WTC11 (cell line): ENCODE results near the gene MYCBP. TPM values are rescaled to one million over a fixed set of nuclear protein-coding genes. Genes with fewer than 3 reads are reported as not detected.

ENCODE experiments used
- ATAC-seq: fragments of 200-7000 bp; cut with Tn5 transposase; 2 replicates; pipeline ENCODE4 v1.10.0; 2021; ENCODE audit warnings: mild to moderate bottlenecking, moderate library complexity
- CTCF ChIA-PET: fragments of 300-600 bp; sonication (Branson Sonifier 250); formaldehyde crosslinking; loops from one replicate; lab custom pipeline; 2021; ENCODE audit warnings: antibody characterized with exemption; lab: Charles Lee
- POLR2A ChIA-PET: fragments of 350-600 bp; sonication (Branson Sonifier 250); formaldehyde crosslinking; loops from one replicate; lab custom pipeline; 2021; ENCODE audit warnings: antibody characterized with exemption; lab: Charles Lee
- DNase-seq: peaks from one replicate; pipeline ENCODE4 v3.0.0; 2021; ENCODE audit warnings: low spot score
- H3K27ac Mint-ChIP-seq: 2 replicates; pipeline ENCODE4 v1.8.0; 2021; ENCODE audit warnings: mixed read lengths
- H3K27me3 Mint-ChIP-seq: 2 replicates; pipeline ENCODE4 v1.8.0; 2021; ENCODE audit warnings: low read depth, mild to moderate bottlenecking, moderate library complexity, mixed read lengths
- H3K36me3 Mint-ChIP-seq: 2 replicates; pipeline ENCODE4 v1.8.0; 2021; ENCODE audit warnings: mixed read lengths
- H3K4me1 Mint-ChIP-seq: 2 replicates; pipeline ENCODE4 v1.8.0; 2022; ENCODE audit warnings: mixed read lengths
- H3K4me3 Mint-ChIP-seq: 2 replicates; pipeline ENCODE4 v1.8.0; 2021; ENCODE audit warnings: mild to moderate bottlenecking, moderate library complexity, mixed read lengths
- H3K9me3 Mint-ChIP-seq: 2 replicates; pipeline ENCODE4 v1.8.0; 2021; ENCODE audit warnings: mixed read lengths
- ARID4B ChIP-seq: sonication (generic); formaldehyde crosslinking; IDR thresholded peaks from 2 replicates; pipeline ENCODE4 v1.8.0; 2023; ENCODE audit warnings: missing genetic modification reagents, mild to moderate bottlenecking, borderline replicate concordance
- ATF2 ChIP-seq: sonication (generic); formaldehyde crosslinking; IDR thresholded peaks from 2 replicates; pipeline ENCODE4 v1.8.1; 2022; ENCODE audit warnings: low read depth, missing genetic modification reagents, borderline replicate concordance
- CBFB ChIP-seq: sonication (generic); formaldehyde crosslinking; IDR thresholded peaks from 2 replicates; pipeline ENCODE4 v1.8.1; 2022; ENCODE audit warnings: mild to moderate bottlenecking, low read depth, missing genetic modification reagents
- FOXJ3 ChIP-seq: sonication (generic); formaldehyde crosslinking; IDR thresholded peaks from 2 replicates; pipeline ENCODE4 v1.9.0; 2021; ENCODE audit warnings: missing genetic modification reagents, mild to moderate bottlenecking, borderline replicate concordance
- GRHL2 ChIP-seq: fragments of 250-450 bp; sonication (Bioruptor Pico); IDR thresholded peaks from 2 replicates; pipeline ENCODE4 v1.8.0; 2022; ENCODE audit warnings: mild to moderate bottlenecking, moderate library complexity; ENCODE audit not compliant: insufficient replicate concordance, severe bottlenecking
- NFATC4 ChIP-seq: fragments of 250-450 bp; sonication (Bioruptor Pico); IDR thresholded peaks from 2 replicates; pipeline ENCODE4 v1.9.0; 2021; ENCODE audit warnings: mild to moderate bottlenecking
- SMAD3 ChIP-seq: sonication (generic); formaldehyde crosslinking; IDR thresholded peaks from 2 replicates; pipeline ENCODE4 v1.8.0; 2022; ENCODE audit warnings: missing genetic modification reagents, mild to moderate bottlenecking, borderline replicate concordance
- TCF7 ChIP-seq: sonication (generic); formaldehyde crosslinking; IDR thresholded peaks from 2 replicates; pipeline ENCODE4 v1.8.0; 2022; ENCODE audit warnings: mild to moderate bottlenecking, low read depth, missing genetic modification reagents, moderate library complexity
- ZNF317 ChIP-seq: sonication (generic); formaldehyde crosslinking; IDR thresholded peaks from 2 replicates; pipeline ENCODE4 v1.8.1; 2023; ENCODE audit warnings: low read depth, mild to moderate bottlenecking, moderate library complexity, missing genetic modification reagents, borderline replicate concordance
- ZNF671 ChIP-seq: fragments of 250-450 bp; sonication (Bioruptor Pico); IDR thresholded peaks from 2 replicates; pipeline ENCODE4 v1.8.0; 2021; ENCODE audit warnings: mild to moderate bottlenecking
- ZSCAN18 ChIP-seq: fragments of 250-450 bp; sonication (Bioruptor Pico); IDR thresholded peaks from 2 replicates; pipeline ENCODE4 v2.1.2; 2022; ENCODE audit warnings: mild to moderate bottlenecking, moderate library complexity
- total RNA-seq: library from RNA; stranded (reverse); gene quantifications from 3 replicates; pipeline ENCODE4 v1.2.3, GENCODE V29; 2021
- TF ChIP-seq, protein P1 (sequence below): sonication (generic); formaldehyde crosslinking; IDR thresholded peaks from 2 replicates; pipeline ENCODE4 v1.8.1; 2023; ENCODE audit warnings: mild to moderate bottlenecking, missing genetic modification reagents
- TF ChIP-seq, protein P2 (sequence below): sonication (generic); formaldehyde crosslinking; IDR thresholded peaks from 2 replicates; pipeline ENCODE4 v1.8.1; 2022; ENCODE audit warnings: mild to moderate bottlenecking, moderate library complexity, missing genetic modification reagents
- TF ChIP-seq, protein P3 (sequence below): sonication (generic); formaldehyde crosslinking; conservative IDR thresholded peaks from 2 replicates; pipeline ENCODE4 v1.8.1; 2023; ENCODE audit warnings: mild to moderate bottlenecking, low read depth, missing genetic modification reagents, moderate library complexity

MYCBP gene
- total RNA-seq, 1 experiment from 2014 or later = 31.4 TPM

- TF ChIP-seq FOXJ3 (CRISPR knock-in tag) = no peak
- TF ChIP-seq, protein P1, sequence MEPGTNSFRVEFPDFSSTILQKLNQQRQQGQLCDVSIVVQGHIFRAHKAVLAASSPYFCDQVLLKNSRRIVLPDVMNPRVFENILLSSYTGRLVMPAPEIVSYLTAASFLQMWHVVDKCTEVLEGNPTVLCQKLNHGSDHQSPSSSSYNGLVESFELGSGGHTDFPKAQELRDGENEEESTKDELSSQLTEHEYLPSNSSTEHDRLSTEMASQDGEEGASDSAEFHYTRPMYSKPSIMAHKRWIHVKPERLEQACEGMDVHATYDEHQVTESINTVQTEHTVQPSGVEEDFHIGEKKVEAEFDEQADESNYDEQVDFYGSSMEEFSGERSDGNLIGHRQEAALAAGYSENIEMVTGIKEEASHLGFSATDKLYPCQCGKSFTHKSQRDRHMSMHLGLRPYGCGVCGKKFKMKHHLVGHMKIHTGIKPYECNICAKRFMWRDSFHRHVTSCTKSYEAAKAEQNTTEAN = no peak
- no peak for TF ChIP-seq ZNF317 (CRISPR knock-in tag)
- TF ChIP-seq TCF7 = no peak
- no peak for TF ChIP-seq ZNF671 (CRISPR knock-in tag)
- no peak for TF ChIP-seq ATF2 (CRISPR knock-in tag)
Observed at GRCh38 chr1:38831731-38832369, 41.3 kb downstream of the MYCBP start (continued).

- DNase-seq = no peak
- H3K27me3 Mint-ChIP-seq = no peaks in the 10 kb centered on the region
- H3K4me3 Mint-ChIP-seq = no peak overlapping the region
- no peak overlapping the region for H3K27ac Mint-ChIP-seq
- H3K4me1 Mint-ChIP-seq = no peaks in the 10 kb centered on the region
- H3K36me3 Mint-ChIP-seq = no peaks in the 10 kb centered on the region
- TF ChIP-seq GRHL2 (CRISPR knock-in tag) = no peak
- TF ChIP-seq, protein P2, sequence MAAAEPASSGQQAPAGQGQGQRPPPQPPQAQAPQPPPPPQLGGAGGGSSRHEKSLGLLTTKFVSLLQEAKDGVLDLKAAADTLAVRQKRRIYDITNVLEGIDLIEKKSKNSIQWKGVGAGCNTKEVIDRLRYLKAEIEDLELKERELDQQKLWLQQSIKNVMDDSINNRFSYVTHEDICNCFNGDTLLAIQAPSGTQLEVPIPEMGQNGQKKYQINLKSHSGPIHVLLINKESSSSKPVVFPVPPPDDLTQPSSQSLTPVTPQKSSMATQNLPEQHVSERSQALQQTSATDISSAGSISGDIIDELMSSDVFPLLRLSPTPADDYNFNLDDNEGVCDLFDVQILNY (CRISPR knock-in tag) = no peak
- TF ChIP-seq ZSCAN18 (CRISPR knock-in tag) = no peak
- TF ChIP-seq SMAD3 (CRISPR knock-in tag) = no peak
- TF ChIP-seq, protein P3, sequence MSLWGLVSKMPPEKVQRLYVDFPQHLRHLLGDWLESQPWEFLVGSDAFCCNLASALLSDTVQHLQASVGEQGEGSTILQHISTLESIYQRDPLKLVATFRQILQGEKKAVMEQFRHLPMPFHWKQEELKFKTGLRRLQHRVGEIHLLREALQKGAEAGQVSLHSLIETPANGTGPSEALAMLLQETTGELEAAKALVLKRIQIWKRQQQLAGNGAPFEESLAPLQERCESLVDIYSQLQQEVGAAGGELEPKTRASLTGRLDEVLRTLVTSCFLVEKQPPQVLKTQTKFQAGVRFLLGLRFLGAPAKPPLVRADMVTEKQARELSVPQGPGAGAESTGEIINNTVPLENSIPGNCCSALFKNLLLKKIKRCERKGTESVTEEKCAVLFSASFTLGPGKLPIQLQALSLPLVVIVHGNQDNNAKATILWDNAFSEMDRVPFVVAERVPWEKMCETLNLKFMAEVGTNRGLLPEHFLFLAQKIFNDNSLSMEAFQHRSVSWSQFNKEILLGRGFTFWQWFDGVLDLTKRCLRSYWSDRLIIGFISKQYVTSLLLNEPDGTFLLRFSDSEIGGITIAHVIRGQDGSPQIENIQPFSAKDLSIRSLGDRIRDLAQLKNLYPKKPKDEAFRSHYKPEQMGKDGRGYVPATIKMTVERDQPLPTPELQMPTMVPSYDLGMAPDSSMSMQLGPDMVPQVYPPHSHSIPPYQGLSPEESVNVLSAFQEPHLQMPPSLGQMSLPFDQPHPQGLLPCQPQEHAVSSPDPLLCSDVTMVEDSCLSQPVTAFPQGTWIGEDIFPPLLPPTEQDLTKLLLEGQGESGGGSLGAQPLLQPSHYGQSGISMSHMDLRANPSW = no peak
- no peak for TF ChIP-seq ARID4B
- TF ChIP-seq NFATC4 (CRISPR knock-in tag) = no peak
- TF ChIP-seq CBFB (CRISPR knock-in tag) = no peak
- CTCF ChIA-PET = interaction anchor here (0.6 to 0.7 kb wide), 3 partner anchors 50 to 829 kb away, joined by 3 to 5 read pairs (median 4); no protein-coding TSS in a partner anchor
- POLR2A ChIA-PET = no interaction called here
- no peak for ATAC-seq
- H3K9me3 Mint-ChIP-seq = no peaks in the 10 kb centered on the region
Observed at GRCh38 chr1:38829368-38829767, 43.8 kb downstream of the MYCBP start.
